ENCODE measurements around the gene SRGAP3. TPM values are rescaled to one million over a fixed set of nuclear protein-coding genes. Genes with fewer than 3 reads are reported as not detected.

Gene SRGAP3
- total and polyA plus RNA-seq, 5 donors: 1.4 to 7.9 (median 2.7) TPM

GRCh38 chr3:8984526-8984925 is 264.9 kb downstream of the SRGAP3 start:
- Histone ChIP-seq H3K4me3 (ENCODE audit: low read length) (no peak overlapping the region), H3K27ac (ENCODE audit: low read length) (no peak overlapping the region), H3K9me3 (ENCODE audit: control insufficient read depth, low read length) (no peaks in the 10 kb centered on the region), H3K27me3 (ENCODE audit: control insufficient read depth, insufficient read depth) (no peaks in the 10 kb centered on the region), H3K4me1 (ENCODE audit: control insufficient read depth, insufficient read depth, low read length) (no peaks in the 10 kb centered on the region)
- ATAC-seq: no peak
- WGBS: 84% methylated on average over 7 of the region's 7 CpGs
- DNase-seq: no peak
- intact Hi-C loops (cut with DNase I): no loop called here

DNA sequence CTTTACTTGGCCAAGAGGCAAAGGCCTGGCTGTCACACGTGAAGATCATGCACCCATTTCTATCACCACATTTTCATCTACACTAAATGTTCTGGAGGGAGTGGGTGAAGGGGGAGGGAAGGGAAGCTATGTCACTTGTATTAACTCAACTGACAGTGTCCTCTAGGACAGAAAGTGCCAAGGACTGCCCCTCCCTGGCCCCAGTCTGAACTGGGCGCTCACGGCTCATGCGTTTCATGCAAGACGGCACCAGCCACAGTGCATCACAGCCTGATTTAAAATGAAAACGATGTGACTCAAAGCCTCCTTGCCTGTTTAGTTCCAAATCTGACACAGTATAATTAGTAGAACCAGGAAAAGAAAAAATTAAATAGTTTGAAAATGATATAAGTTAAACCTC is 265.4 kb downstream of the SRGAP3 start:
- ATAC-seq (no peak), DNase-seq (no peak)
- Histone ChIP-seq H3K27ac (ENCODE audit: low read length) (no peak overlapping the region), H3K4me1 (ENCODE audit: control insufficient read depth, insufficient read depth, low read length) (no peaks in the 10 kb centered on the region), H3K9me3 (ENCODE audit: control insufficient read depth, low read length) (no peaks in the 10 kb centered on the region), H3K27me3 (ENCODE audit: control insufficient read depth, insufficient read depth) (no peaks in the 10 kb centered on the region), H3K4me3 (ENCODE audit: low read length) (no peak overlapping the region)
- intact Hi-C loops (cut with DNase I): no loop called here
- WGBS: 90% methylated on average over 6 of the region's 6 CpGs

DNA sequence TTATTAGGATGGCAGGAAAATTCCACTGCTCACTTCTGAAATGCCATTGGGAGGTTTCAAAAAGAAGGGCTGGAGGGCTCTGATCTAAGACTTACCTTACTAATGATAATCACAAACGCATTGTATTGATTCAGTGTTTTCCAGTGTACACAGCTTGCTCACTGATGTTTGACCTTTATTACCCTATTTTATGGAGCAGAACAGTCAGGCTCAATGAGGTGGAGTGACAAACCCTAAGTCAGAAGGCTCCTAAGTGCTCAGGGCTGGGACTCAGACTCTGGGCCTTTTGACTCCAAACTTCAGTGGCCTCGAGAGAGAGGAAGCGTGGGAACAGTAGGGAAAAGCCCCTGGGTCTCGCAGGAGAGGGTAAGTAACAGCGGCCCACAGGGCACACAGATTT is 265.9 kb downstream of the SRGAP3 start:
- Histone ChIP-seq H3K27me3 (ENCODE audit: control insufficient read depth, insufficient read depth) (no peaks in the 10 kb centered on the region), H3K27ac (ENCODE audit: low read length) (no peak overlapping the region), H3K9me3 (ENCODE audit: control insufficient read depth, low read length) (no peaks in the 10 kb centered on the region), H3K4me1 (ENCODE audit: control insufficient read depth, insufficient read depth, low read length) (no peaks in the 10 kb centered on the region), H3K4me3 (ENCODE audit: low read length) (no peak overlapping the region)
- ATAC-seq (no peak), DNase-seq (no peak)
- WGBS: 96% methylated on average over 5 of the region's 5 CpGs
- intact Hi-C loops (cut with DNase I): no loop called here

GRCh38 chr3:8983026-8983425 is 266.4 kb downstream of the SRGAP3 start:
- ATAC-seq (no peak), DNase-seq (no peak)
- H3K4me3 ChIP-seq (ENCODE audit: low read length): no peak overlapping the region
- intact Hi-C loops (cut with DNase I): no loop called here
- no peaks in the 10 kb centered on the region for H3K27me3 ChIP-seq (ENCODE audit: control insufficient read depth, insufficient read depth)
- no peaks in the 10 kb centered on the region for H3K4me1 ChIP-seq (ENCODE audit: control insufficient read depth, insufficient read depth, low read length)
- H3K9me3 ChIP-seq (ENCODE audit: control insufficient read depth, low read length): no peaks in the 10 kb centered on the region
- no peak overlapping the region for H3K27ac ChIP-seq (ENCODE audit: low read length)
- 80% methylated on average over 1 of the region's 1 CpG for WGBS

GRCh38 chr3:8982509-8982908 is 266.9 kb downstream of the SRGAP3 start:
- intact Hi-C loops (cut with DNase I): no loop called here
- Histone ChIP-seq H3K4me1 (ENCODE audit: control insufficient read depth, insufficient read depth, low read length) (no peaks in the 10 kb centered on the region), H3K4me3 (ENCODE audit: low read length) (no peak overlapping the region), H3K27me3 (ENCODE audit: control insufficient read depth, insufficient read depth) (no peaks in the 10 kb centered on the region), H3K27ac (ENCODE audit: low read length) (no peak overlapping the region), H3K9me3 (ENCODE audit: control insufficient read depth, low read length) (no peaks in the 10 kb centered on the region)
- WGBS: 21% methylated on average over 5 of the region's 5 CpGs
- DNase-seq: no peak
- ATAC-seq: no peak

DNA sequence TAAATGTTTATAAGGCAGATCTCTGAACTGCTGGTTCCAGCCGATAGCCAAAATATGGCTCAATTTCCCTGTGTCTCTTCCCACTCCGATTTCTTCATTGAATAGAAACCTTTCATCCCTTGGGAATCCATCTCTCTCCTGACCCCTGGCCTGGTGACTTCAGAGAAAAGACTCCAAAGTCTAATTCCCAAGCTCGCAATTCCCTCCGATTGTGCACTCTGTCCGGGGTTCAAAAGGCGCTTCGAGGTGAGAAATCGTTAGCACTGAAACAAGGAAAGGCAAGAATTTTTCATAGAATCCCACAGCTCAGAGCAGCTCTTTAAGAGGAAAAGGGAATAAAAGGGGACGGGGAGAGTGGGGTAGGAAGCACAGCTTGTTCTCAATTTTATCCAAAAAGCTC is 267.7 kb downstream of the SRGAP3 start:
- H3K27me3 ChIP-seq (ENCODE audit: control insufficient read depth, insufficient read depth): no peaks in the 10 kb centered on the region
- ATAC-seq (no peak), DNase-seq (no peak)
- H3K4me1 ChIP-seq (ENCODE audit: control insufficient read depth, insufficient read depth, low read length): no peaks in the 10 kb centered on the region
- H3K4me3 ChIP-seq (ENCODE audit: low read length): no peak overlapping the region
- H3K9me3 ChIP-seq (ENCODE audit: control insufficient read depth, low read length): no peaks in the 10 kb centered on the region
- H3K27ac ChIP-seq (ENCODE audit: low read length): no peak overlapping the region
- intact Hi-C loops (cut with DNase I): no loop called here
- 80% methylated on average over 9 of the region's 9 CpGs for WGBS

DNA sequence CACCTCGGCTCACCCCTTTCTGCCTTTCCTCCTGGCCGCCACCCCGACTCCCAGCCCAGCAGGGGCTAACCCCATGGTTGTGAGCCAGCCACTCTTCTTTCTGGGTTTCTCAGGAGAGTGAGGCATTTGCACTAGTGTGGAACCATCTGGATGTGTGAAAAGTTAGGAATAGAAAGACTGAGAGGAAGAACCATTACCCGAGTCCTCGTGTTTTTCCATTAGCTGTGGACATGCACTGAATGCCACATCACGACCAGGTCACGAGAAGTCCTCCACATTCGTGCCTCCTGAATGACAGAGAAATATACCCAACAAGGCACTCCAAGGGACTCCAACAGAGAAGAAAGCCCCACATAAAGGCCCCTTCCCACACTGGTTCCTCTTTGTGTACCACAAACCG is 268.1 kb downstream of the SRGAP3 start:
- Histone ChIP-seq H3K4me3 (ENCODE audit: low read length) (no peak overlapping the region), H3K9me3 (ENCODE audit: control insufficient read depth, low read length) (no peaks in the 10 kb centered on the region), H3K4me1 (ENCODE audit: control insufficient read depth, insufficient read depth, low read length) (no peaks in the 10 kb centered on the region), H3K27ac (ENCODE audit: low read length) (no peak overlapping the region), H3K27me3 (ENCODE audit: control insufficient read depth, insufficient read depth) (no peaks in the 10 kb centered on the region)
- no peak for ATAC-seq
- no peak for DNase-seq
- intact Hi-C loops (cut with DNase I): no loop called here
- 87% methylated on average over 9 of the region's 9 CpGs for WGBS

GRCh38 chr3:8980756-8981257 is 268.6 kb downstream of the SRGAP3 start:
- no peaks in the 10 kb centered on the region for H3K9me3 ChIP-seq (ENCODE audit: control insufficient read depth, low read length)
- WGBS: 52% methylated on average over 6 of the region's 6 CpGs
- no peak overlapping the region for H3K4me3 ChIP-seq (ENCODE audit: low read length)
- H3K4me1 ChIP-seq (ENCODE audit: control insufficient read depth, insufficient read depth, low read length): no peaks in the 10 kb centered on the region
- ATAC-seq: peak; percentile 25 to 39
- H3K27me3 ChIP-seq (ENCODE audit: control insufficient read depth, insufficient read depth): no peaks in the 10 kb centered on the region
- H3K27ac ChIP-seq (ENCODE audit: low read length): no peak overlapping the region
- DNase-seq: no peak
- intact Hi-C loops (cut with DNase I): no loop called here

DNA sequence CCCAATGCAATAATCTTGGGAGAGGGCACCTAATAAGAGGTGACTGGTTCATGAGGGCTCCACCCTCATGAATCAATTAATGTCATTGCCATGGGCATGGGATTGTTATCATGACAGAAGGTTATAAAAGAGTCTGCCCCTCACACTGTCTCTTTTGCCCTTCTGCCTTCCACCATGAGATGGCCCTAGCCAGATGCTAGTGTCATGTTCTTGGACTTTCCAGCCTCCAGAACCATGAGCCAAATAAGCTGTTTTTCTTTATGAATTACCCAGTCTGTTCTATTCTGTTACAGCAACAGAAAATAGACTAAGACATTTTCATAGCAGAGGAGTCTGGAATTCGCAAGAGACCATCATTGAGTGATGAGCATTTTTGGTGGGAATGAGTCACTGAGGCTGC is 270.2 kb downstream of the SRGAP3 start:
- no peaks in the 10 kb centered on the region for H3K4me1 ChIP-seq (ENCODE audit: control insufficient read depth, insufficient read depth, low read length)
- intact Hi-C loops (cut with DNase I): no loop called here

DNA sequence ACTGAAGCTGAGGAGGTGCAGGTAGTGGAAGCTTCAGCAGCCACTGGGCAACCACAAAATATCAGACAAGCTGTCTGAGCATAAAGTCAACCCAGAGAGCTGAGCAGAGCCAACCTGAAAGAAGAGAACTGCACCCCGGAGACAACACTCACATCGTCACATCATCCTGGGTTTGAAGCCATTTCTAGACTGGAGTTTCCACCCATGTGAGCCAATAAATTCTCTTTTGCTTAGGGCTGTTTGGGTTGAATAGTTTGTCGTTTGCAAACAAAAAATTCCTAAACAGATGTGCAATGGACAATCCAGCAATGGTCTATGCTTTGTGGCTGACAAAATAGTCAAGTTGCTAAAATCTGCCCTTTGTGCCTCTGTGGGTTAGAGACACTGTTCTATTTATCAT is 270.9 kb downstream of the SRGAP3 start:
- 79% methylated on average over 3 of the region's 3 CpGs for WGBS
- intact Hi-C loops (cut with DNase I): no loop called here
- Histone ChIP-seq H3K27me3 (ENCODE audit: control insufficient read depth, insufficient read depth) (no peaks in the 10 kb centered on the region), H3K9me3 (ENCODE audit: control insufficient read depth, low read length) (no peaks in the 10 kb centered on the region), H3K4me3 (ENCODE audit: low read length) (no peak overlapping the region), H3K4me1 (ENCODE audit: control insufficient read depth, insufficient read depth, low read length) (no peaks in the 10 kb centered on the region), H3K27ac (ENCODE audit: low read length) (no peak overlapping the region)
- DNase-seq (no peak), ATAC-seq (no peak)

More for the DNA sequence above, 270.2 kb downstream of the SRGAP3 start:
- DNase-seq (no peak), ATAC-seq (no peak)
- 94% methylated on average over 1 of the region's 1 CpG for WGBS
- Histone ChIP-seq H3K27me3 (ENCODE audit: control insufficient read depth, insufficient read depth) (no peaks in the 10 kb centered on the region), H3K4me3 (ENCODE audit: low read length) (no peak overlapping the region), H3K9me3 (ENCODE audit: control insufficient read depth, low read length) (no peaks in the 10 kb centered on the region), H3K27ac (ENCODE audit: low read length) (no peak overlapping the region)

DNA sequence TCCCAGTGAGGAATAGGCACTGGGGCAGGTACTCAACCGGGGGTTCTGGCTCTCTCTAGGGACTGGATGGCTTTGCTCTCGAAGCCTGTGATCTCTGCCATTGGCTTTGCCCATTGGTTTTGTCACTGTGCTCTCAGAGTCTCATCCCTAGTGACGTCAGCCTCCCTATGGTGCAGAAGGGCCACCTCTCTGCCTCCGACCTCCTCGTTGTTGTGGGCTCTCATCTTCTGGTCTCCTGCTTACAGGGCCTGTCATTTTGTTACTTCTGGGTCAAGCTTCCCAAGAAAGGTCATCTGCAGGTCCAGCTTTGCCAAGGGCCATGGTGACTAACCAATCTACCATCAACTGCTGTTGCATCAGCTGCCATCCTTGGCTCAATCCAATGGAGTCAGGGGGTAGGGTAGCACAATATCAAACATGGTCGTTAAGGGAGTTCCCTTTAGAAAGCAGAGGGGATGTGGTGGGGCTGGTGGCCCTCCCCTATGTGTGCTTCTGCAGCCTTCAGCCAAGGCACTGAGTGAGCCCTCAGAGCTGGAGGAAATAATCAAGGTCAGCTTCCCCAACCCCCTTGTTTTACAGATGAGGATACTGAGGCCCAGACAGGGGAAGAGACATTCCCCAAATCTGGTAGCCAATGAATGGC is 272.8 kb downstream of the SRGAP3 start:
- DNase-seq: no peak
- H3K4me1 ChIP-seq (ENCODE audit: control insufficient read depth, insufficient read depth, low read length): no peaks in the 10 kb centered on the region
- intact Hi-C loops (cut with DNase I): no loop called here
- ATAC-seq: no peak
- H3K27ac ChIP-seq (ENCODE audit: low read length): no peak overlapping the region
- H3K27me3 ChIP-seq (ENCODE audit: control insufficient read depth, insufficient read depth): no peaks in the 10 kb centered on the region
- H3K4me3 ChIP-seq (ENCODE audit: low read length): no peak overlapping the region
- H3K9me3 ChIP-seq (ENCODE audit: control insufficient read depth, low read length): no peaks in the 10 kb centered on the region
- WGBS: 77% methylated on average over 6 of the region's 6 CpGs

All from right cardiac atrium (tissue), 5 donors.